HG02759 (cell line): ENCODE measurements around the gene SLC2A9.
"Not testable (repeated sequence)": the region's sequence is repeated elsewhere in the genome, so short reads cannot be mapped to it uniquely, and the experiment has no call there.

ENCODE experiments used
- ATAC-seq: cut with Tn5 transposase; IDR thresholded peaks from one replicate; pipeline ENCODE4 v1.9.1; 2021; ENCODE audit warnings: mild to moderate bottlenecking, moderate library complexity; ENCODE audit not compliant: unreplicated experiment

SLC2A9 gene

GRCh38 chr4:9933956-9934355 is 87.3 kb downstream of the SLC2A9 start:
- no peak for ATAC-seq

DNA sequence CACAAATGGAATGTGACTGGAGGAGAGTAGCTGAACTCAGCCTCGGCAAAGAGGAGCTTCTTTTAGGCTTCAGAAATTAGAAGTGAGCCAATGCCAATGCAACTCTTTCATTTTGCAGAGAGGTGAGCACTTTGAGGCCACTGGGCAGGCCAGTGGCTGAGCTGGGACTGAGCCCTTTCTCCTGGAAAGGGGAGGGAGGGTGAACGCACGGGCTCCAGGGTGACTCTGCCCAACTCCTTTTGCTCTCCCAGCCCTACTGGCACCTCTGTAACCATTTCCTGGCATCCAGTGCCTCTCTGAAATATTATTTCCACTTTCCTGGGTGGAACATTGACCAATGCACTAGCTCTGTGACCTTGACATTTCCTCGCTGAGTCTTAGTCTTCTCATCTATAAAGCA is 88.1 kb downstream of the SLC2A9 start:
- ATAC-seq, result no peak

- ATAC-seq, result no peak
Observed at GRCh38 chr4:9932771-9933170, 88.5 kb downstream of the SLC2A9 start.

GRCh38 chr4:9931146-9931545 is 90.2 kb downstream of the SLC2A9 start:
- ATAC-seq, result no peak

GRCh38 chr4:9929111-9929510 is 92.2 kb downstream of the SLC2A9 start:
- ATAC-seq, result no peak

DNA sequence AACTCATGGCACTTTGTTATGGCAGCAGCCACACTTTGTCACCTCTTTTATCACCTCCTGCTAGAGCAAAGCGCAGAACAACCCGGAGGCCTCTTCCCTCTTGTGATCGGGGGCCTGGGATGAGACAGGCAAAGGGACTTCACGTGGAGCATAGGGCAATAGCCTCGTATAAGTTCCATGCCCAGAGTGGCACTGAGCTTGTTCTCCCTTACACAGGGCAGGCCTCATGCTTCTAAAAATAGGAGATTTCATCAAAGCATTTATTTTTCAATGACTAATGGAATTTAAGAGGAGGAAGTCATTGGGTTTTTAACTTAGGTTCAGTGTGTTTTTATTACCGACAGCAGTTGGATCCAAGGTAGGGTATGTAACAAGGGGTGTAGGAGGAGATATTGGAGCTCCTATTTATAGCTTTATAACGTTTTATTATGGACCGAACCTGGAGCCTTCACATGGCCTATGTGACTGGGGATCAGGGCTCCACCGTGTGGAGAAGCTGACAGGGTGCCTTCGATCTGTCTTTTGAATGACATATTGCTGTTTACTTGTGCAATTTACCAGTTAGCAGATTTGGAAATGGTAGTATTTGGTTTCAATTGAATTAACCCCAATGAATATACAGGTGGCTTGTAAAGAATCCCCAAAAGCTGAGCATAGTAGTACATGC is 93.8 kb downstream of the SLC2A9 start:
- ATAC-seq, result no peak

GRCh38 chr4:9926586-9926985 is 94.7 kb downstream of the SLC2A9 start:
- ATAC-seq, result no peak

GRCh38 chr4:9925750-9926439 is 95.4 kb downstream of the SLC2A9 start:
- ATAC-seq, result no peak

DNA sequence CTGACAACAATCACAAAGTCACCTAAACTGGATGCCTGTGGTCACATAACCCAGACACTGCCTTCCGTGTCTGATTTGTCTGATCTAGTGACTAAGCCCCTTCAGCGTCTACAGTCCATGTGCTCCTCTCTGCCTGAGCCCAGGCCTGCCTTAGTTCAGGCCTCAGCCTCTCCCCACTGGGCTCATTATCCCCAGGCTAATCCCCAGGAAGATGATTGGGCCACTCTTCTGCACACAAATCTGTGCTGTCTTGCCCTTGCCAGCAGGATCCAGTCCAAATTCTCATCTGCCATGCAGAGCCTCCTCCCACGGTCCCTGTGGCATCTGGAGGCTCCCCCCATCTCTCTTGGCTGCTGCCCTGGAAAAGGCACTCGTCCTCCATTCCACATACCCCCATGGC is 96.5 kb downstream of the SLC2A9 start:
- no peak for ATAC-seq

GRCh38 chr4:9923195-9923812 is 98.0 kb downstream of the SLC2A9 start:
- ATAC-seq, result no peak

- ATAC-seq, result no peak
Observed at GRCh38 chr4:9921326-9921725, 100.0 kb downstream of the SLC2A9 start.

- ATAC-seq, result no peak
Observed at GRCh38 chr4:9920029-9920428, 101.3 kb downstream of the SLC2A9 start.

DNA sequence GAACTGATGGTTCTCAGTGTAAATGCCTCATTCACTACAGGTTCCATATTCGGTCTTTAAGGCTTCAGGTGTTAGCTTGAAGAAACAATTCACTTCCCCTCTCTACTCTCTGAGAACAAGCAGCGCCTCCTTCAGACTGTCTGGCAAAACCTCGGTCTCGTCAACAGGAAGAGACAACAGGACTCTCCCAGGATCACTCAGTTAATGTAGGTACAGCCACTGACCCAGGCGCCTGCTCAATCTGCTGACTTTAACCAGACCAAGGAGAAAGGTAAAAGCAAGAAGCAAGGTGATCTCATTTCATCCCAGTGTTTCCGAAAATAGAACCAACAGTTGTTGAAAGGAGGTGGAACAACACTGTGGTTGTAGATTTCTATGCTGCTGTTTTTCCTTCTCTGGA is 102.2 kb downstream of the SLC2A9 start:
- ATAC-seq, result no peak

DNA sequence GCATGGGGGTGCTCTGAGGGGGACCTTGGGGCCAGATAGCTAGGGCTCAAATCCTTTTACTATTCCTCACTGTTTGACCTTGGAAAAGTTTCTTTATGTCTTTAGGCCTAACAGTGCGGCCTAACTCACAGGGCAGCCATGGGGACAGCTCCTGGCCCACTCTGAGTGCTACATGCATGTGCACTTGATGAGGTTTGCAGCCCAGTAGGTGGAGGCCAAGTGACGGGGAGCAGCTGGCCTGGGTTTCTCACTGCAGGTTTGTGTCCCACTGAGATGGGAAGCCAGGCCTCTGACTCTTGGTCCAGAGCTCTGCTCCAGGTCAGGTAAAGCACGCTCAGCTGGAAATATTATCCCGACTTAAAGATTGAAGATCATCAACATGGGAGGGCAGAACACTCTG is 102.8 kb downstream of the SLC2A9 start:
- no peak for ATAC-seq

- ATAC-seq, result no peak
Observed at GRCh38 chr4:9916937-9917336, 104.4 kb downstream of the SLC2A9 start.

- no peak for ATAC-seq
Observed at GRCh38 chr4:9916346-9916745, 105.0 kb downstream of the SLC2A9 start.

DNA sequence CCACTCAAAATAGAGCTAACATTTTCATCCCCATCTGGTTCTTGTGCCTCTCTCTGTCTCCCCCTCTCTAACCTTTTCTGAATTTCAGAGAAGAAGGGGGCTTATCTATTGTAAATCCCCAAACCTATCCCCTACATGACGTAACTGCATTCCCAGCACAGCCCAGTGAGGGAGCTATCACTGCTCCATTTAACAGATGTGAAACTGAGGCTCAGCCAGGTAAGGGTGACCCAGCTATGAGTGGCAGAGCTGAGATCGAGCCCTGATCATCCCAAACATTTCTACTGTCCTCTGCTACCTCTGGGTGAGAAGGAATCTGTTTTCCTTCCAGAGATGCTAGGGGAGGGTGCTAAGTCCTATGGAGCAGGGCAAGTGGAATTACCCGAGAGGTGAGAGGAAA is 107.5 kb downstream of the SLC2A9 start:
- ATAC-seq, result no peak

DNA sequence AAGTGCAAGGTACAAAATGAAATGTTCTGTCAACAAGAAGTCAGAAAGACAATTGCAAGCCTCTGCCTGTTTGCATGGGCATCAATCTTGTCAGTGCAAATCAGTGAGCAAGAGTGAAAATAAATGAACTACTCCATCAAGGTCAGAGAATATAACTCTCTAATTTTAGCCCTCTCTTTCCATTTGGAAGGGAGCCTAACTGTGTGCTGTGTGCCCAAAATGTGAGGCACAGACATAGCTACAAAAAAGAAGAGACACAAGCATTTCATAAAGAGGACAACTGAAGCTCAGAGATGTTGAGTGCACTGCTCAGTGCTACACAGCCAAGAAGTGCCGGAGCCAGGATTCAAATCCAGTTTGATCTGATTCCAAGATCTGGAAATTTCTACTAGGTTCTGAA is 114.3 kb downstream of the SLC2A9 start:
- no peak for ATAC-seq

- ATAC-seq, result no peak
Observed at GRCh38 chr4:9904976-9905587, 116.2 kb downstream of the SLC2A9 start.

- no peak for ATAC-seq
Observed at GRCh38 chr4:9903317-9903716, 118.0 kb downstream of the SLC2A9 start.

DNA sequence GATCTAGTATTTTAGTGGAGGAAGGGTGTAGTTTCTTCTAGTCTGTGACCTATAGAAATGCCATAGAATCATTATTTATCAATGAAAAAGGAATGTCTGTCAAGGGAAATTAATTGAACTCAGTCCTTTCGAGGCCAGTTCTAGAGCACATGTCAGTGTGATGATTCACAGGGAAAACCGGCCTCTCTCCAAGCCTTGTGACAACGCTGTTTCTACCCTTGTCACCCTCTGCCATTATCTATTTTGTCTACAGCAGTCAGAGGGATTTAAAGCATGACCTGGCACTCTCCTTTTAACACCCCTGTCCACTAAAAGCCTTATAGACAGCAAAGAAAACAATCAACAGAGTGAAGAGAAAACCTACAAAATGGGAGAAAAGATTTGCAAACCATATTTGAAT is 120.0 kb downstream of the SLC2A9 start:
- ATAC-seq, result no peak

DNA sequence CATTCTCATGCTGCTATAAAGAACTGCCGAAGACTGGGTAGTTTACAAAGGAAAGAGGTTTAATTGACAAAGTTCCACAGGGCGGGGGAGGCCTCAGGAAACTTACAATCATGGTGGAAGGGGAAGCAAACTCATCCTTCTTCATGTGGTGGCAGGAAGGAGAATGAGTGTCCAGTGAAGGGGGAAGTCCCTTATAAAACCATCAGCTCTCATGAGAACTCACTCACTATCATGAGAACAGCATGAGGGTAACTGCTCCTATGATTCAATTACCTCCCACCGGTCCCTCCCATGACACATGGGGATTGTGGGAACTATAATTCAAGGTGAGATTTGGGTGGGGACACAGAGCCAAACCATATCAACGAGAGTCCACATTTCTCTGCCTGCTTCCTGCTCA is 120.7 kb downstream of the SLC2A9 start:
- not testable (repeated sequence) for ATAC-seq
